Ovary (tissue), 3 donors: ENCODE measurements around the gene TCL1B.

ENCODE experiments used
- EP300 ChIP-seq: sonication (generic); formaldehyde crosslinking; IDR thresholded peaks from one replicate; pipeline ENCODE4 v1.6.1; 2017; ENCODE audit warnings: antibody characterized with exemption
- POLR2A ChIP-seq: fragments of 450-650 bp; IDR thresholded peaks from one replicate; pipeline ENCODE4 v1.6.1; 2017; ENCODE audit warnings: antibody characterized with exemption, mild to moderate bottlenecking, moderate library complexity
- TF ChIP-seq, protein P1 (sequence below), 3 donors: fragments of 450-650 bp in 2 of 3; fragments of 200-600 bp in 1 of 3; IDR thresholded peaks; one replicate each; pipeline versions ENCODE4 v1.5.1 to v1.8.0; 2016 to 2022; ENCODE audit warnings: antibody characterized with exemption in 3 of 3, mild to moderate bottlenecking in 1 of 3
- donor health status: DM: no; HTN: no; CAD: no.

DNA sequence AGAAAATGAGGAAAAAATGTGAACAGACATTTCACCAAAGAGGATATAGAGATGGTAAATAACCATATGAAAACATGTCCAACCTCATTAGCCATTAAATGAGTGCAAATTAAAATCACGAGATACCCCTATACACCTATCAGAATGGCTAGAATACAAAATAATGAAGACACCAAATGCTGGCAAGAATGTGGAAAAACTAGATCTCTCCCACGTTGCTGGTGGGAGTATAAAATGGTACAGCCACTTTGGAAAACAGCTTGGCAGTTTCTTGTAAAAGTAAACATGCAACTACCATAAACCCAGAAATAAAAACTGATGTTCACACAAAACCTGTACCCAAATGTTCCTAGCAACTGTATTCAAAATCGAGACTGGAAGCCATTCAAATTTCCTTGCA lies 38.3 kb upstream of the TCL1B start:
- TF ChIP-seq POLR2A, result no peak
- TF ChIP-seq, protein P1, sequence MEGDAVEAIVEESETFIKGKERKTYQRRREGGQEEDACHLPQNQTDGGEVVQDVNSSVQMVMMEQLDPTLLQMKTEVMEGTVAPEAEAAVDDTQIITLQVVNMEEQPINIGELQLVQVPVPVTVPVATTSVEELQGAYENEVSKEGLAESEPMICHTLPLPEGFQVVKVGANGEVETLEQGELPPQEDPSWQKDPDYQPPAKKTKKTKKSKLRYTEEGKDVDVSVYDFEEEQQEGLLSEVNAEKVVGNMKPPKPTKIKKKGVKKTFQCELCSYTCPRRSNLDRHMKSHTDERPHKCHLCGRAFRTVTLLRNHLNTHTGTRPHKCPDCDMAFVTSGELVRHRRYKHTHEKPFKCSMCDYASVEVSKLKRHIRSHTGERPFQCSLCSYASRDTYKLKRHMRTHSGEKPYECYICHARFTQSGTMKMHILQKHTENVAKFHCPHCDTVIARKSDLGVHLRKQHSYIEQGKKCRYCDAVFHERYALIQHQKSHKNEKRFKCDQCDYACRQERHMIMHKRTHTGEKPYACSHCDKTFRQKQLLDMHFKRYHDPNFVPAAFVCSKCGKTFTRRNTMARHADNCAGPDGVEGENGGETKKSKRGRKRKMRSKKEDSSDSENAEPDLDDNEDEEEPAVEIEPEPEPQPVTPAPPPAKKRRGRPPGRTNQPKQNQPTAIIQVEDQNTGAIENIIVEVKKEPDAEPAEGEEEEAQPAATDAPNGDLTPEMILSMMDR (IDR thresholded peaks at IDR 0.05), result no peak
- no peak for TF ChIP-seq EP300
